Sigmoid colon (tissue), 4 donors: ENCODE data around the gene MGARP.

Experiments used
- CTCF ChIP-seq, 4 experiments: fragments of 450-650 bp in 3 of 4; fragments of 200-600 bp in 1 of 4; IDR thresholded peaks; one replicate each; pipeline ENCODE4 v1.5.1; 2016 to 2019; ENCODE audit warnings: antibody characterized with exemption in 4 of 4, mild to moderate bottlenecking in 3 of 4, moderate library complexity in 2 of 4
- POLR2AphosphoS5 ChIP-seq, 4 donors: sonication (generic); formaldehyde crosslinking; IDR thresholded peaks; one replicate each; pipeline ENCODE4 v1.6.1; 2017; ENCODE audit warnings: antibody characterized with exemption in 4 of 4

- no peak for TF ChIP-seq POLR2AphosphoS5 (IDR thresholded peaks at IDR 0.05)
- no peak for TF ChIP-seq CTCF (IDR thresholded peaks at IDR 0.05)
Observed at GRCh38 chr4:139239127-139239772, 40.8 kb downstream of the MGARP start.
